ENCODE results near the gene IKZF5. TPM values are rescaled to one million over a fixed set of nuclear protein-coding genes. Genes with fewer than 3 reads are reported as not detected.

The IKZF5 gene
- total and polyA plus RNA-seq, 2 of the 4 experiments (the other 2 are of a cell fraction): 2.9 to 4.4 TPM

DNA sequence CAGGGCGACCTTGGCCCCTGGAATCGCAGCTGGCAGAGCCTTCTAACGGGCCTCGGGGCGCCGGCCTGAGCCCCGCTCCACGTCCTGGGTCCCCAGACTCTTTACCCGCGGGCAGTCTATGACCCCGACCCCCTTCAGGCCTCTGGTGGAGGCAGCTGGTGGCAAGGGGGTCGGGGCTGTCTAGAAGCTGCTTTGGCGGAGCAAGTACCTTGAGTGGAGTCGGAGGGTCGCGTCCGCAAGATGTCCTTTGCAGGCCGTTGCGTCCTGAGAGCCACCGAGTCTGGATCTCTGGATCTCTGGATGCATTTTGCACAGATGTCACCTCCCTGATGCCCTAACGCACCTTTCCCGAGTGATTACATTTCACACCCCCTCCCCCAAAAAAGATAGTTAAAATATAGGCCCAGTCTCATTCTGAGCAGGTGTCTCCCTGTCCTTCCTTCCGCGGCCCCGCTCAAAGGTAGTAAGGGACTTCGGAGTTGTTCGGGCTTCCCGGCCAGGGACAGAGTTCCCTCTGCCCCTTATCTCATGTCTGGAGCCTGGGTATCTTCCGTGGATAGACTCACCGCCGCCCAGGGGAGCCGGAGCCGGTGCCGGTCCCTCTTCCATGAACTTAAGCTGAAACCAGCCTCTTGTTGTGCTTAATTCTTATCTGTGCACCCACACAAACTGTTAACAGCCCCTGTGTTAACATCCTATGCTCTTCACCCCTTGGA lies 668 bp upstream of the IKZF5 start (continued):
- no peak for TF ChIP-seq FOS (IDR thresholded peaks at IDR 0.05; ENCODE audit: low read depth, low read length)

DNA sequence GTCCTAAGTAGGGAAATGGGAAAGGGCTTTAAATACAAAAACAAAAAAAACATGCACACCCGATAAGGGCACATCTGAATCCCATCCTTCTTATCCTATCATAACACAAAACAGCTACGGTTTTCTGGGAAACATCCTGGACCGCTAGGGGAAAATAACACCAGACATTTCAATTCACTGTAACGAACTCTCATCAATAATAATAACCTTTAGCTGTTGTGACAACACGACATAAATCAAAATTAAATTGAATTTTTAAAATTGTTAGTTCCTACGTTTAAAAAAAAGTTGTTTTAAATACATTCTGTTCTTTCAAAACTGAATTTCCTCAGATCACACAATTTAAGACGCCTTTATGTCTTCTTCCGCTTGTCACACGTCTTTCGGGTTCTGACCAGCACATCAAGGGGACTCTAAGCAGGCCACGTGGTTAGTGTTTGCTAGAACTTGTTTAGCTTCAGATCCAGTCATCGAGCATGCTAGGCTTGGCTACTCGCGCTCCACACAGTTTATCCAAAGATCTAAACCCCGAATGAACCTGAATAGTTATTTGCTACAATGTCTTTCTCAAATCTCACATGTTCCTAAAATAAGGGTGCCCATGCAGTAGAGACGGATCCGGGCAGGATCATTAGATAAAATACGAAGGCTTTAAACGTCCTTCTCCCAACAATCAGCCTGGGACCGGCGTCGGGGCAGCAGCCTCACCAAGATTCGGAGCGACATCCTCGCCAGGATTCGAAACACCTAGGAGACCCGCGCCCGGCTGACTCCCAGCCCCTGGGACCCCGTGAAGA lies 839 bp downstream of the IKZF5 start:
- TF ChIP-seq MXI1 (IDR thresholded peaks at IDR 0.05; ENCODE audit: borderline replicate concordance, low read depth, low read length): peak; percentile 99
- TF ChIP-seq RFX5 (IDR thresholded peaks at IDR 0.05; ENCODE audit: low read depth, low read length): no peak
- TF ChIP-seq, protein P1, sequence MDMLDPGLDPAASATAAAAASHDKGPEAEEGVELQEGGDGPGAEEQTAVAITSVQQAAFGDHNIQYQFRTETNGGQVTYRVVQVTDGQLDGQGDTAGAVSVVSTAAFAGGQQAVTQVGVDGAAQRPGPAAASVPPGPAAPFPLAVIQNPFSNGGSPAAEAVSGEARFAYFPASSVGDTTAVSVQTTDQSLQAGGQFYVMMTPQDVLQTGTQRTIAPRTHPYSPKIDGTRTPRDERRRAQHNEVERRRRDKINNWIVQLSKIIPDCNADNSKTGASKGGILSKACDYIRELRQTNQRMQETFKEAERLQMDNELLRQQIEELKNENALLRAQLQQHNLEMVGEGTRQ (IDR thresholded peaks at IDR 0.05; ENCODE audit: low read depth, low read length): peak; percentile 72
- TF ChIP-seq, protein P2, sequence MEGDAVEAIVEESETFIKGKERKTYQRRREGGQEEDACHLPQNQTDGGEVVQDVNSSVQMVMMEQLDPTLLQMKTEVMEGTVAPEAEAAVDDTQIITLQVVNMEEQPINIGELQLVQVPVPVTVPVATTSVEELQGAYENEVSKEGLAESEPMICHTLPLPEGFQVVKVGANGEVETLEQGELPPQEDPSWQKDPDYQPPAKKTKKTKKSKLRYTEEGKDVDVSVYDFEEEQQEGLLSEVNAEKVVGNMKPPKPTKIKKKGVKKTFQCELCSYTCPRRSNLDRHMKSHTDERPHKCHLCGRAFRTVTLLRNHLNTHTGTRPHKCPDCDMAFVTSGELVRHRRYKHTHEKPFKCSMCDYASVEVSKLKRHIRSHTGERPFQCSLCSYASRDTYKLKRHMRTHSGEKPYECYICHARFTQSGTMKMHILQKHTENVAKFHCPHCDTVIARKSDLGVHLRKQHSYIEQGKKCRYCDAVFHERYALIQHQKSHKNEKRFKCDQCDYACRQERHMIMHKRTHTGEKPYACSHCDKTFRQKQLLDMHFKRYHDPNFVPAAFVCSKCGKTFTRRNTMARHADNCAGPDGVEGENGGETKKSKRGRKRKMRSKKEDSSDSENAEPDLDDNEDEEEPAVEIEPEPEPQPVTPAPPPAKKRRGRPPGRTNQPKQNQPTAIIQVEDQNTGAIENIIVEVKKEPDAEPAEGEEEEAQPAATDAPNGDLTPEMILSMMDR (conservative IDR thresholded peaks at IDR 0.05; ENCODE audit: low read depth, low read length): 0 out of 2 replicates have a peak, but pooled peaks have one; percentile 0
- Histone ChIP-seq H2BK20ac (ENCODE audit: low read depth, low read length) (no peak overlapping the region), H3K18ac (ENCODE audit: low read depth, low read length) (no peak overlapping the region), H2BK15ac (ENCODE audit: low read depth, low read length) (no peak overlapping the region), H3K23ac (ENCODE audit: low read depth, low read length) (peak overlapping the region; percentile 63), H2BK5ac (ENCODE audit: low read depth, low read length, poor library complexity, severe bottlenecking) (no peak overlapping the region), H3K56ac (ENCODE audit: extremely low read depth, insufficient read depth, low read length) (0 out of 2 replicates have a peak overlapping the region, but pooled peaks have one; percentile 43), H3K36me3 (ENCODE audit: control insufficient read depth, insufficient read depth, low read length) (no peaks in the 10 kb centered on the region), H2AK5ac (ENCODE audit: low read depth, low read length) (no peak overlapping the region; the same call in 1 of the 2 replicates), H2AFZ (replicated peaks; ENCODE audit: low read length, poor library complexity) (peak overlapping the region; percentile 100), H3K14ac (replicated peaks; ENCODE audit: low read depth, low read length) (no peak overlapping the region), H3K9ac (ENCODE audit: low read depth, low read length) (peak overlapping the region; percentile 83), H2BK120ac (ENCODE audit: low read depth, low read length) (no peak overlapping the region), H4K8ac (ENCODE audit: low read depth in 2 of 2, low read length in 2 of 2) (no peak overlapping the region), H4K5ac (ENCODE audit: low read depth, low read length) (no peak overlapping the region), H3K27me3 (ENCODE audit: control insufficient read depth, insufficient read depth, low read length) (no peaks in the 10 kb centered on the region), H3K79me1 (ENCODE audit: low read depth in 1 of 2, low read length in 2 of 2) (peaks cover 14 to 30% of the 10 kb centered on the region in 2 experiments), H3K4ac (ENCODE audit: low read depth, low read length) (0 out of 2 replicates have a peak overlapping the region, but pooled peaks have one; percentile 1), H3K4me1 (ENCODE audit: control insufficient read depth, insufficient read depth, low read length) (no peaks in the 10 kb centered on the region), H2AK9ac (replicated peaks; ENCODE audit: low read depth, low read length, poor library complexity) (peak overlapping the region; percentile 97), H3K9me1 (ENCODE audit: insufficient read depth, low read length) (no peaks in the 10 kb centered on the region), H3K9me3 (ENCODE audit: control insufficient read depth, insufficient read depth, low read length) (no peaks in the 10 kb centered on the region), H3K4me3 (ENCODE audit: insufficient read depth, low read depth, low read length) (peak overlapping the region; percentile 66), H4K91ac (ENCODE audit: insufficient read depth, low read depth, low read length) (no peak overlapping the region), H3K4me2 (ENCODE audit: low read depth, low read length) (peak overlapping the region; percentile 93), H3K27ac (ENCODE audit: insufficient read depth, low read length) (no peak overlapping the region; the same call in 1 of the 2 replicates), H4K20me1 (ENCODE audit: insufficient read depth, low read length) (no peaks in the 10 kb centered on the region; the same call in 1 of the 2 replicates)
- ChIA-PET POLR2A (ENCODE audit: unreplicated experiment) (interaction anchor here (0.6 to 1.5 kb wide), 2 partner anchors 12 to 13 kb away, joined by 3 to 4 read pairs; no protein-coding TSS in a partner anchor), CTCF (interaction anchor here (0.7 to 0.9 kb wide), 2 partner anchors 8 to 27 kb away, joined by 3 read pairs; no protein-coding TSS in a partner anchor)
- no TSS peak for BruUV-seq (replicated peaks)
- intact Hi-C loops (cut with micrococcal nuclease) (loop anchor here (2.0 kb wide), 1 partner anchor 51 kb away; no protein-coding TSS in a partner anchor), in situ Hi-C loops (cut with MboI; ENCODE audit: low sequenced_read_pairs) (no loop called here), dilution Hi-C loops (cut with HindIII; ENCODE audit: low sequenced_read_pairs, unreplicated experiment) (no loop called here)
- ATAC-seq (ENCODE audit: low read depth) (peak; percentile 25; the same call in 1 of the 2 replicates), DNase-seq (peak; percentile 62)
- WGBS, 2 experiments (ENCODE audit: extremely low coverage in 2 of 2, insufficient read length in 1 of 2): 0% methylated on average over 7 of the region's 30 CpGs; no CpG with 5 or more reads in 1 of the 2 experiments

Data from IMR-90 (cell line).